Testis (tissue), 3 donors: ENCODE measurements around the gene CRIP3. TPM values are rescaled to one million over a fixed set of nuclear protein-coding genes. Genes with fewer than 3 reads are reported as not detected.

Source experiments
- DNase-seq: peaks from one replicate; pipeline ENCODE4 v3.0.0-alpha.2; 2019
- H3K27ac ChIP-seq, 2 donors: fragments of 200-600 bp; sonication (generic); one replicate each; pipeline ENCODE4 v1.5.1; 2019
- H3K27me3 ChIP-seq: fragments of 200-600 bp; sonication (generic); one replicate; pipeline ENCODE4 v1.5.1; 2019
- H3K36me3 ChIP-seq: fragments of 200-600 bp; sonication (generic); one replicate; pipeline ENCODE4 v1.5.1; 2017; ENCODE audit warnings: low read depth; ENCODE audit errors: missing control alignments
- H3K4me1 ChIP-seq: fragments of 200-600 bp; sonication (generic); one replicate; pipeline ENCODE4 v1.5.1; 2019
- H3K4me3 ChIP-seq, 2 donors: fragments of 200-600 bp; sonication (generic); one replicate each; pipeline ENCODE4 v1.5.1; 2017 to 2019
- H3K9me3 ChIP-seq: fragments of 200-600 bp; sonication (generic); one replicate; pipeline ENCODE4 v1.5.1; 2017
- CTCF ChIP-seq, 3 experiments: fragments of 450-650 bp in 2 of 3; fragments of 200-600 bp in 1 of 3; sonication (generic) in 1 of 3; IDR thresholded peaks; one replicate each; pipeline ENCODE4 v1.5.1; 2016 to 2019; ENCODE audit warnings: antibody characterized with exemption in 3 of 3, mild to moderate bottlenecking in 2 of 3, moderate library complexity in 1 of 3
- POLR2A ChIP-seq: fragments of 450-650 bp; IDR thresholded peaks from one replicate; pipeline ENCODE4 v1.6.1; 2017; ENCODE audit warnings: antibody characterized with exemption, mild to moderate bottlenecking, moderate library complexity
- WGBS, 2 donors: methylation state at CpG; one replicate each; pipeline ENCODE4 v1.1.5; 2018; 5-methylcytosine and 5-hydroxymethylcytosine counted together
- intact Hi-C: fragments of 100-400 bp; cut with DNase I; formaldehyde crosslinking; loops from one replicate; pipeline ENCODE4 v1.15.1; 2023; ENCODE audit warnings: low total_unique reads
- polyA plus RNA-seq: library from polyadenylated mRNA; stranded (reverse); fragments of 350-450 nt; fragmentation: Illumina TruSeq; extraction: RNeasy Lipid Tissue Mini Kit (QIAGEN cat#74804); gene quantifications from one replicate; pipeline ENCODE4 v1.2.3, GENCODE V29; 2014; ENCODE audit warnings: low read depth, low replicate concordance; ENCODE audit not compliant: insufficient read depth
- total RNA-seq, 2 donors: library from RNA; depleted of rRNA; stranded (reverse); fragments of >200 nt; gene quantifications; one replicate each; pipeline ENCODE4 v1.2.3, GENCODE V29; 2016

The CRIP3 gene
- total and polyA plus RNA-seq, 3 donors from 2014 or later, result 13.4 to 34.3 (median 33.4) TPM

DNA sequence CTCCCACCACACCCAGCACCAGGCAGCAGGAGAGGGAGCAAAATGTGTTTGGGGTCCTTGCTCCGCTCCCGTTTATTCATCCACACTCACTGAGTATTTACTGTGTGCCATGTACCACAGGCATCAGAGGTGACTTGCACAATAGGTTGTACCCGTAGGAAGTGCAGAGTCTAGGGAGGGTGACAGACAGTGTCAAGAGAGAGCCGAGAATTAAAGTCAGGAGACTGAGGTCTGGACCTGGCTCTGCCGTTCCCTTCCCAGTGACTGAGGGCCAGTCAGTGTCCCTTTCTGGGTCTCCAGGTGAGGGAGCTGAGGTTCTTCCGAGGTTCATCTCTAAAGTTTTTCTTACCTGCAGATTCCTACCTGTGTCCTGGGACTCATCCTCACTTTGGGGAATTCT lies 43.1 kb downstream of the CRIP3 start:
- TF ChIP-seq POLR2A, result no peak
- no peak for TF ChIP-seq CTCF (IDR thresholded peaks at IDR 0.05)
- peaks cover 22% of the 10 kb centered on the region for H3K4me1 ChIP-seq
- H3K27me3 ChIP-seq, result no peaks in the 10 kb centered on the region
- no peaks in the 10 kb centered on the region for H3K9me3 ChIP-seq
- DNase-seq, result no peak
- H3K4me3 ChIP-seq, result no peak overlapping the region
- H3K27ac ChIP-seq, result no peak overlapping the region
- H3K36me3 ChIP-seq, result no peaks in the 10 kb centered on the region
- WGBS, 2 donors, result 94 to 96% methylated on average over 6 of the region's 6 CpGs
- intact Hi-C loops, result no loop called here

- H3K4me3 ChIP-seq, result no peak overlapping the region
- WGBS, 2 donors, result 87 to 92% methylated on average over 5 of the region's 5 CpGs
- no peaks in the 10 kb centered on the region for H3K27me3 ChIP-seq
- intact Hi-C loops, result no loop called here
- no peak for DNase-seq
- H3K27ac ChIP-seq, result no peak overlapping the region
- peaks cover 22% of the 10 kb centered on the region for H3K4me1 ChIP-seq
- no peak for TF ChIP-seq CTCF (IDR thresholded peaks at IDR 0.05)
- TF ChIP-seq POLR2A, result no peak
- no peaks in the 10 kb centered on the region for H3K36me3 ChIP-seq
- no peaks in the 10 kb centered on the region for H3K9me3 ChIP-seq
Measured at GRCh38 chr6:43264599-43265145, 44.0 kb downstream of the CRIP3 start.

DNA sequence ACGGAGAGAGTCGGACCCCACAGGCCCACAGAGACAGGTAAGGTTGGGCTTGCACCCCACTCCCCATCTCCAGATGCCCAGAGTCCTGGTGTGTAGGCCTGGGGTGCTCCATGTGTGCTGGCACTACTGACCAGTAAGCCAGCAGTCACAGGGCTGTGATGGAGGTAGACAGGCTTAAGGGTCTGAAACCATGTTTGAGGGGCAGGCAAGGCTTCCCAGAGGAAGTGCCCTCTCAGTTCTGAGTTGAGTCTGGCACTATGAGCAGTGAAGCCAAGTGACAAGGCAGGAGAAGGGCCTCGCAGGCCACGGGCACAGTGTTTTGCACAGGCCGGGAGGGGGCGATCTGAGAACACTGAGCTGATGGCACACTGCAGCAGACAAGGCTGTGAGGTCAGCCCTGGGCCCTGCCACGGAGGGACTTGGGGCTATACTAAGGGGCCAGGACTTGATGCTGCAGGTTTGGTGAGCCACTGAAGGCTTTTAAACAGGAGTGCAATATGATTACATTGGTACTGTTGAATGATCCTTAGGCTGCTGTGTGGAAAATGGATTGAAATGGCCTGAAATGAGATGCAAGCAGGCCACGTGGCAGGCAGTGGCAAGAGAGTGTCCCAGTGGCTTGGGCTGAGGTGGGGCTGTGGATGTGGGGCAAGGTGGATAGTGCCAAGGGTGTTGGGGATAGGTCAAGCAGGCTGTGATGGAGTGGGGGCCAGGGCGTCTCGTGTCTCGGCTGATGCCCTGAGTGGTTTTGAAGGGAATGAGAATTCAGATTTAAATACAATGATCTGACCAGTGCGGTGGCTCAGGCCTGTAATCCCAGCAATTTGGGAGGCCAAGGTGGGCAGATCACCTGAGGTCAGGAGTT lies 45.1 kb downstream of the CRIP3 start:
- Histone ChIP-seq H3K36me3 (no peaks in the 10 kb centered on the region), H3K4me1 (peaks cover 16% of the 10 kb centered on the region), H3K27ac (no peak overlapping the region), H3K27me3 (no peaks in the 10 kb centered on the region), H3K9me3 (no peaks in the 10 kb centered on the region), H3K4me3 (no peak overlapping the region)
- intact Hi-C loops, result no loop called here
- WGBS, 2 donors, result 74 to 80% methylated on average over 10 to 12 of the region's 12 CpGs
- TF ChIP-seq CTCF (IDR thresholded peaks at IDR 0.05) (peak; percentile 45 to 65 (median 64)), POLR2A (no peak)
- peak; percentile 85 for DNase-seq

- Histone ChIP-seq H3K36me3 (no peaks in the 10 kb centered on the region), H3K4me3 (no peak overlapping the region), H3K9me3 (no peaks in the 10 kb centered on the region), H3K27ac (no peak overlapping the region), H3K27me3 (no peaks in the 10 kb centered on the region), H3K4me1 (peaks cover 9% of the 10 kb centered on the region)
- DNase-seq, result no peak
- WGBS, 2 donors, result 90 to 97% methylated on average over 7 to 38 of the region's 39 CpGs
- intact Hi-C loops, result no loop called here
- TF ChIP-seq CTCF (IDR thresholded peaks at IDR 0.05), result no peak
- no peak for TF ChIP-seq POLR2A
Measured at GRCh38 chr6:43262780-43263313, 45.8 kb downstream of the CRIP3 start.
